Measurements from ENCODE around the gene SDF4. TPM values are rescaled to one million over a fixed set of nuclear protein-coding genes. Genes with fewer than 3 reads are reported as not detected.

Gene SDF4
- polyA plus RNA-seq (ENCODE audit: insufficient read length in 12 of 12) = 100 to 1,000 TPM in 2 of 12 donors, 10 to 100 TPM in 9, not detected in 1; 71.1 to 160 (median 81.8) TPM
- long read RNA-seq, donor 1, transcript SDF4-202 (7 exons, 1,956 nt) = major isoform, 37 of 51 reads
- long read RNA-seq, donor 1, transcript SDF4-206 (2 exons, 2,591 nt) = minor isoform, 6 of 51 reads
- long read RNA-seq, donor 1, partial matches to known transcripts = 6 of 51 reads
- long read RNA-seq, donor 1, other reads (novel, unspliced or antisense) = 0 of 51 reads
- long read RNA-seq, donor 2, transcript SDF4-202 (7 exons, 1,956 nt) = major isoform, 14 of 20 reads
- long read RNA-seq, donor 2, partial matches to known transcripts = 5 of 20 reads
- long read RNA-seq, donor 2, other reads (novel, unspliced or antisense) = 0 of 20 reads
- long read RNA-seq, donor 3, transcript SDF4-202 (7 exons, 1,956 nt) = major isoform, 7 of 17 reads
- long read RNA-seq, donor 3, partial matches to known transcripts = 7 of 17 reads
- long read RNA-seq, donor 3, other reads (novel, unspliced or antisense) = 0 of 17 reads
- long read RNA-seq, donor 4, transcript SDF4-202 (7 exons, 1,956 nt) = major isoform, 7 of 8 reads
- long read RNA-seq, donor 4, partial matches to known transcripts = 0 of 8 reads
- long read RNA-seq, donor 4, other reads (novel, unspliced or antisense) = 0 of 8 reads
- long read RNA-seq, donor 5, transcript SDF4-202 (7 exons, 1,956 nt) = major isoform, 29 of 77 reads
- long read RNA-seq, donor 5, partial matches to known transcripts = 46 of 77 reads
- long read RNA-seq, donor 5, other reads (novel, unspliced or antisense) = 0 of 77 reads
- long read RNA-seq, donor 6, transcript SDF4-202 (7 exons, 1,956 nt) = major isoform, 11 of 22 reads
- long read RNA-seq, donor 6, partial matches to known transcripts = 9 of 22 reads
- long read RNA-seq, donor 6, other reads (novel, unspliced or antisense) = 0 of 22 reads
- long read RNA-seq, donor 7, transcript SDF4-202 (7 exons, 1,956 nt) = major isoform, 16 of 16 reads
- long read RNA-seq, donor 7, partial matches to known transcripts = 0 of 16 reads
- long read RNA-seq, donor 7, other reads (novel, unspliced or antisense) = 0 of 16 reads
- long read RNA-seq, donor 8, transcript SDF4-202 (7 exons, 1,956 nt) = major isoform, 35 of 40 reads
- long read RNA-seq, donor 8, partial matches to known transcripts = 5 of 40 reads
- long read RNA-seq, donor 8, other reads (novel, unspliced or antisense) = 0 of 40 reads
- long read RNA-seq, donor 9, transcript SDF4-202 (7 exons, 1,956 nt) = major isoform, 14 of 17 reads
- long read RNA-seq, donor 9, partial matches to known transcripts = 0 of 17 reads
- long read RNA-seq, donor 9, other reads (novel, unspliced or antisense) = 0 of 17 reads
- long read RNA-seq, donor 10, transcript SDF4-202 (7 exons, 1,956 nt) = major isoform, 21 of 31 reads
- long read RNA-seq, donor 10, partial matches to known transcripts = 5 of 31 reads
- long read RNA-seq, donor 10, other reads (novel, unspliced or antisense) = 0 of 31 reads
- long read RNA-seq, donor 11, transcript SDF4-202 (7 exons, 1,956 nt) = major isoform, 25 of 40 reads
- long read RNA-seq, donor 11, partial matches to known transcripts = 12 of 40 reads
- long read RNA-seq, donor 11, other reads (novel, unspliced or antisense) = 0 of 40 reads

- peak; percentile 96 for DNase-seq
Measured at GRCh38 chr1:1231400-1232207, at the start of gene SDF4. TSS of gene SDF4 (minus strand) at chr1:1232001. CDS start at chr1:1228772, 3,229 bp downstream.

GRCh38 chr1:1280782-1281481 is 49.1 kb upstream of the SDF4 start:
- no peak for DNase-seq

DNA sequence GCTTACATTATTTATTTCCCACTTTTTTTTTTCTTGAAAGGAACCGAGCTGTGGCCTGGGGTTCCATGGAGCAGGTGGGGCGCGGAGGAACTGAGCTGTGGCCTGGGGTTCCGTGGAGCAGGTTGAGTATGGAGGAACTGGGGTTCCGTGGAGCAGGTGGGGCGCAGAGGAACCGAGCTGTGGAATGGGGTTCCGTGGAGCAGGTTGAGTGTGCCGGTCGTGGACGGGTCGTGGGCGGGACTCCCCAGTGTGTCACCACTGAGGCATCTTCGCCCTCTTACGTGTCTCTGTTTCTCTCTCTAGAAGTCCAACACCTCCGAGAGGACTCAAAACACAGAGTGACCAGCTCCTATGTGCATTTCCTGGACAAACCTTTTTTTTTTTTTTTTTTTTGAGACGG is 47.2 kb upstream of the SDF4 start:
- no peak for DNase-seq

DNA sequence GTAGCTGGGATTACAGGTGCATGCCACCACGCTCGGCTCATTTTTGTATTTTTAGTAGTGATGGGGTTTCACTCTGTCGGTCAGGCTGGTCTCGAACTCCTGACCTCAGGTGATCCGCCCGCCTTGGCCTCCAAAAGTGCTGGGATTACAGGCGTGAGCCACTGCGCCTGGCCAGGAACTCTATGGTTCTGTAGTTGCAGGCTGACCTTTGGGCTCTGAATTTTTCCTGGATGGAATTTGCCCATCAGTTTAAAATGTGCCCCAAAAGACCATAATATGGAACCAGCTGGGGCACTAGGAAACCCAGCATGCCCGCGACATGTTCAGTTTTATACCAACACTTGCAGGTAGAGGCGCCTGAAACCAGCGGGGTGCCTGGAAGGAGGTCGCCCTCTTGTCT is 46.8 kb upstream of the SDF4 start:
- DNase-seq = no peak

- no peak for DNase-seq
Measured at GRCh38 chr1:1275836-1276235, 44.0 kb upstream of the SDF4 start.

GRCh38 chr1:1274931-1275431 is 43.2 kb upstream of the SDF4 start:
- DNase-seq = no peak

- no peak for DNase-seq
Measured at GRCh38 chr1:1274299-1274930, 42.6 kb upstream of the SDF4 start.

DNA sequence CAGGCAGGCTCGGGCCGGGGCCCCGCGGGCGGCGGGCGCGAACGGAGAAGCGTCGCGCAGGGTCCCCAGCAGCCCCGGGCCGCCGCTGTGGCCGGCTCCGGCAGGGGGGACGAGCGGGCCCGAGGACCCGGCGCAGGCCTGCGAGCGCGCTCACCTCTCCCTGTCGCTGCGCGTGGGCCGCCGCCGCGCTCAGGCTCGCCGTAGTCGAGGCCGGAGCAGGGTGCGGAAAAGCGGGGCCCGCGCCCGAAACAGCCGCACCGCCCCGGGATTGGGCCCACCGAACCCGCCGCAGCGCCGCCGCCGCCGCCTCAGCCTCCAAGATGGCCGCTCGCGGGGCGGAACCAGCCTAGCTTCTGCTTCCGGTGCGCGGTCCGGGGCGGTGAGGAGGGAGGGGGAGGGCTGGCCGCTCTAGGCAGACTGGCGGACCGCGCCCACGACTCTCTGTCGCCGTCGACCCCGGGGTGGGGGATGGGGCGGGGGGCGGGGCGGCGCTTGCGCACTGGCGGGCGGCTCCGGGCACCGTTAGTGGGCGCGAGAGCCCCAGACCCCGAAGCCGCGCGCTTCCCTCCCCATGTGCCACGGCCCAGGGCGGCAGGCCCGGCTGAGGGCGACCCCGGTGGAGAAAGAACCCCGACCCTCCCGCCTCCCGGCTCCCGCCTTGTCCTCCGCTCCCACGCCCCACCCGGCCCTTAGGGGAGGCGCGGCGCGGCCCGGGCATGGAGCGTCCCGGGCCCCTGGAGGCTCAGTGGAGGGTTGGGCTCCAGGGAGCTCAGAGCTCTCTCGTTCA is 41.9 kb upstream of the SDF4 start, which contains the start of gene UBE2J2:
Gene UBE2J2, minus strand, starts transcription at position 343 of the 787 bp plus-strand sequence. CDS start 5,862 bp downstream, outside the sequence.
- DNase-seq = peak; percentile 90

DNA sequence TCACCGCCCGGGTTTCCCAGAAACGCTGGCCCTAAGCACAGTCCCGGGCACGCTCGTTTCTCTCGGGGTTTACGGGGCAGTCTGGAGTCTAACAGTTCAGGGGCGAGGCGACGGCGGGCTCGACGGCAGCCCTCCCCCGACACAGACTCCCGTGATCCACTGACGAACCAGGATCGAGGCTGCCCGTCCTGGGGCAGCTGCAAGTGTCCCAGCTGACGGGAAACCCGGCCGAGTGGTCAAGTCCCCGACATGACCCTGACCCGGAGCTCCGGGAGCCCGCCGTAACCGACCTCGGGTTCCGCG is 41.4 kb upstream of the SDF4 start:
- no peak for DNase-seq

DNA sequence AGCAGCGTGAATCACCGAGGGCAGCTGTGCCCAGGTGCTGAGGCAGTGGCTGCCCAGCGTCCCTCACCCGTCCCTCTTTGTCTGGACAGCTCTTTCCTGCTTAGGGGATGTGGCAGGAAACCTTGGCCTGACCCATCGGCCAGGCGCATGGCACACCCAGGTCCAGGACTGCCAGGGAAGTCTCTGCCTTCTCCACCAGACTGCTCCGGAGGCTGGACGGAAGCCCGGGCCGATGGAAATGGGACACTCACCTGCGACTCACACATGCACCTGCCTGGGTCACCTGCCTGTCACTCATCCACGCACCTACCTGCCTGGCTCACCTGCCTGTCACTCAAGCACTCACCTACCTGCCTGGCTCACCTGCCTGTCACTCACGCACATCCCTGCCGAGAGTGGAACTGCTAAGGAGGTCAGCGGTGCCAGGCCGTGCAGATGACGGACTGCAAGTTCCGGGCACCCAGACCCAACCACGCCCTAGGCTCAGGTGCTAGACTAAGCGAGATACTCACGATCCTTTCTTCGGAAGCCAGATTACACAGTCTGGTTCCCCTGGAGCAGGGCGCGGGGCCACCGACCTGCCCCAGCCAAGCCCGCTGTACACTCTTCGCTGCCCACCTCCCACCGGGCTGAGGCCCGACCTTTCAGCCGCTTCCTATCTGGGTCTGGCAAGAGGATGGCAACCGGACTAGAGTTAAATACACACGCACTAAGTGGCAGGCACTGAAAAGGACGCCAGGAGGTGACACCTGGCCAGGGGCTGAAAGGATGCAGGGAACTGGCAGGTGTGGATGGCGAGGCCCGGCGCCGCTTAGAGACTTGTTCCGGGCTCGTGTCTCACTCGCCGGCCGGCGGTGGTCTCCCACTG is 40.8 kb upstream of the SDF4 start:
- no peak for DNase-seq

DNA sequence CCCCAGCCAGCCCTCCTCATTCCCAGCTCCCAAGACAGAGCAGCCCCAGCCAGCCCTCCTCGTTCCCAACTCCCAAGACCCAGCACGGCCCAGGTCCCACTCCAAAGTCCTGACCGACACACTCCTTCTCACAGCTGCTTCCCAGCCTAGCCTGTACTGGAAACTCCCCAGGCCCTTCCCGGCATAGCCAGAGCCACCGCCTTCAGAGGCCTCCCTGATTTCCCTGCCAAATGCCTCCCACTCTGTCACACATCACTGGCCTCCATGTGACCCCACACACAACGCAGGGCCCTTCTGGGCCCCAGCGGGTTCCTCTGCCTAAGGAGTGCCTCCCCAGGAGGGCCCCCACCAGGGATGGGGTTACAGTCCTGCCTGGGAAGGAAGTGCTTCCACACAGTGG is 39.0 kb upstream of the SDF4 start:
- no peak for DNase-seq

DNA sequence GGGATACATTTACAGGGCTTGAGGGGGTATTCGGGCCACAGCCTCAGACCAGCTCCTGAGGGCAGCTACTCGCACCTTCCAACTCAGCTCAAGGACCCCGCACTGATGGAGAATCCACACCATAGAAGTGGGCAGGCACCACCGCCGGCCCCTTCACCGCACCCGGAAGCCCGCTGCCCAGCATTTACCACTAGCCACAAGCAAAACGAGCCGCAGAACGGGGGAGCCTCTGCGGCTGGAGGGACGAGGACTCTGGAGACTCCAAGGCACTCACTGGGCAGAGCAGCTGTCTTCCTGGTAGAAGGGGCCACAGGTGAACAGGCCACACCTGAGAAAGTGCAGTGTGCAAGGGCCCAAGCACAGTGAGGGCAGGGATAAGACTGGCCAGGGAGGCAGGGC is 36.5 kb upstream of the SDF4 start:
- no peak for DNase-seq

GRCh38 chr1:1267488-1268283 is 35.9 kb upstream of the SDF4 start:
- no peak for DNase-seq

DNA sequence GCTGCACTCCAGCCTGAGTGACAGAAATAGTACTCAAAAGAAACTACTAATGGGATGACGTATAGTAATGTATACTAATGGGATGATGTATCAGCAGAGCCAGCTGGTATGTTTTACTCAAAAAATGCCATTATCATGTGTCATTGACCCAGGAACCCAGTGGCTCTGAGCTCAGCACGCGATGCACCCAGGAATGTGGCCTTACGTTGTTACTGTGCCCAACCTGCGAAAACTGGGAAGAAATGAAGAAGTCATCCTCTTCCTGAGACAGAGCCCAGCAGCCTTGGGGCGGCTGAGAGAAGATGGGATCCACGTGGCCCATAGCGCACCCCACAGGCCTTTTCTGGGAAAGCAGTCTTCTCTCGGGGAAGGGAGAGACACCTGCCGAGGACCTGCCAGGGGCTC is 33.1 kb upstream of the SDF4 start:
- DNase-seq = no peak

DNA sequence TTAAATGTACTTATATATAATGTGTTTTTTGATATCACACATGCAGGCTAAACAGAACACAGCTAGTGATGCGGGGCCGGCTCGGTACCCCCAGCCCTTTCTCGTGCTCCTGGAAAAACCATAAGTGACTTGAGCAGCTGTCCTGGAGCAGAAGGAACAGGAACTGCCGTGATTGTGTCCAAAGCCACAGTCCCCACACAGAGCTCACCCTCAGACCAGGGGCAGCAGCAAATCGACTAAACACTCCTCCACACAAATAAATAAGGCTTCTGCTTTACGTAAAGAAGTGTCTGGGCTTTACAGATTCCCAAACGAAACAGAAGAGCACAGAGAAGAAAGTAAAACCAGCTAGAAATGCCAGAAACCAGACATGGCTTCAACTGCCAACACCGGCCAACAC is 32.2 kb upstream of the SDF4 start:
- no peak for DNase-seq

- DNase-seq = no peak
Measured at GRCh38 chr1:1262758-1263157, 31.0 kb upstream of the SDF4 start.
